ENCODE data around the gene WWOX.

WWOX gene

DNA sequence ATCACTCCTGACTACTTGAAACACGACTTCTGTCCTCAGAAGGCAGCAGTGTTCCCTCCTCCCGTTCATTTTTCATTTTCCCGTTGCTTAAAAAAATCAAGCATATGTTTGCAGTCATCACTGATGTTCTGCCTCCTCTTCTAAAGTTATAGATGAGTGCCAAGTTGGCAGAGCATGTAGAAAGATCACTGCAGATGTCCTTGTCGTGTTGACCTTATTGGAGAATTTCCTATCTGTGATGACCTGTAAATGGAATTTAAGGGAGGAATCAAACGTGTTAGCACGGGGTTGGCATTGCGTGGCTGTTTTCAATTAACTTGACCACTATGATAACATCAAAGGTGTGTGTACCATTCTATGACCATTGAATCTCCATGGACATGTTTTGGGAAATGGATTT is 396.7 kb downstream of the WWOX start:
- Histone ChIP-seq H3K4me2 (no peak overlapping the region), H4K20me1 (ENCODE audit: insufficient read depth) (no peaks in the 10 kb centered on the region), H3K4me3 (IDR thresholded peaks at IDR 0.05; ENCODE audit: insufficient read depth, low read depth, low read length) (no peak overlapping the region), H3K4me1 (ENCODE audit: low read depth, poor library complexity, severe bottlenecking) (no peaks in the 10 kb centered on the region), H3K9ac (no peak overlapping the region), H2AFZ (ENCODE audit: low read depth) (no peak overlapping the region), H3K36me3 (ENCODE audit: insufficient read depth) (no peaks in the 10 kb centered on the region), H3K27me3 (ENCODE audit: insufficient read depth, low read depth) (no peaks in the 10 kb centered on the region), H3K27ac (no peak overlapping the region), H3K79me2 (ENCODE audit: insufficient read depth, low read depth) (no peaks in the 10 kb centered on the region)
- TF ChIP-seq, protein P1, sequence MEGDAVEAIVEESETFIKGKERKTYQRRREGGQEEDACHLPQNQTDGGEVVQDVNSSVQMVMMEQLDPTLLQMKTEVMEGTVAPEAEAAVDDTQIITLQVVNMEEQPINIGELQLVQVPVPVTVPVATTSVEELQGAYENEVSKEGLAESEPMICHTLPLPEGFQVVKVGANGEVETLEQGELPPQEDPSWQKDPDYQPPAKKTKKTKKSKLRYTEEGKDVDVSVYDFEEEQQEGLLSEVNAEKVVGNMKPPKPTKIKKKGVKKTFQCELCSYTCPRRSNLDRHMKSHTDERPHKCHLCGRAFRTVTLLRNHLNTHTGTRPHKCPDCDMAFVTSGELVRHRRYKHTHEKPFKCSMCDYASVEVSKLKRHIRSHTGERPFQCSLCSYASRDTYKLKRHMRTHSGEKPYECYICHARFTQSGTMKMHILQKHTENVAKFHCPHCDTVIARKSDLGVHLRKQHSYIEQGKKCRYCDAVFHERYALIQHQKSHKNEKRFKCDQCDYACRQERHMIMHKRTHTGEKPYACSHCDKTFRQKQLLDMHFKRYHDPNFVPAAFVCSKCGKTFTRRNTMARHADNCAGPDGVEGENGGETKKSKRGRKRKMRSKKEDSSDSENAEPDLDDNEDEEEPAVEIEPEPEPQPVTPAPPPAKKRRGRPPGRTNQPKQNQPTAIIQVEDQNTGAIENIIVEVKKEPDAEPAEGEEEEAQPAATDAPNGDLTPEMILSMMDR (conservative IDR thresholded peaks at IDR 0.05; ENCODE audit: low read depth, low read length), result no peak

DNA sequence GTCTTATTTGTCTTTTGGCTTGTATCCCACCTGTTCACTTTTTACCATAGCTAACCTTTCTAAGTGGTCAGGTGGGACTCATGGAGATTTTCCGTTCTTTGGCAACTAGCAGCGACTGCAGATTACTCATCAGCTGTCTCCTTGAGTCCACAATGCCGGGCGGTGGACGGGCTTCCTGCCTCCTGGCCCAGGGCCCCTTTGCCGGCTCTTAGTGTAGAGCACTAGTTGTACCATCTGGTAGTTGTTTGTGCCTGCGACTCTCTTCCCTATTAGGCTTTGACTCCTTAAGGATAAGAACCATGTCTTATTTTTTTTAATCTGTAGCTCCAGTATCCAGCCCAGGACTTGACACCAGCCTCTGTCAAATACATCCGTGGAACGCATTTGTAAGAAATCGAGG is 399.9 kb downstream of the WWOX start:
- Histone ChIP-seq H3K36me3 (ENCODE audit: insufficient read depth) (no peaks in the 10 kb centered on the region), H3K27ac (no peak overlapping the region), H3K9ac (no peak overlapping the region), H3K79me2 (ENCODE audit: insufficient read depth, low read depth) (no peaks in the 10 kb centered on the region), H3K4me1 (ENCODE audit: low read depth, poor library complexity, severe bottlenecking) (no peaks in the 10 kb centered on the region), H3K4me2 (no peak overlapping the region), H3K4me3 (IDR thresholded peaks at IDR 0.05; ENCODE audit: insufficient read depth, low read depth, low read length) (no peak overlapping the region), H3K27me3 (ENCODE audit: insufficient read depth, low read depth) (no peaks in the 10 kb centered on the region), H2AFZ (ENCODE audit: low read depth) (no peak overlapping the region), H4K20me1 (ENCODE audit: insufficient read depth) (no peaks in the 10 kb centered on the region)
- TF ChIP-seq, protein P1 (conservative IDR thresholded peaks at IDR 0.05; ENCODE audit: low read depth, low read length), result no peak

DNA sequence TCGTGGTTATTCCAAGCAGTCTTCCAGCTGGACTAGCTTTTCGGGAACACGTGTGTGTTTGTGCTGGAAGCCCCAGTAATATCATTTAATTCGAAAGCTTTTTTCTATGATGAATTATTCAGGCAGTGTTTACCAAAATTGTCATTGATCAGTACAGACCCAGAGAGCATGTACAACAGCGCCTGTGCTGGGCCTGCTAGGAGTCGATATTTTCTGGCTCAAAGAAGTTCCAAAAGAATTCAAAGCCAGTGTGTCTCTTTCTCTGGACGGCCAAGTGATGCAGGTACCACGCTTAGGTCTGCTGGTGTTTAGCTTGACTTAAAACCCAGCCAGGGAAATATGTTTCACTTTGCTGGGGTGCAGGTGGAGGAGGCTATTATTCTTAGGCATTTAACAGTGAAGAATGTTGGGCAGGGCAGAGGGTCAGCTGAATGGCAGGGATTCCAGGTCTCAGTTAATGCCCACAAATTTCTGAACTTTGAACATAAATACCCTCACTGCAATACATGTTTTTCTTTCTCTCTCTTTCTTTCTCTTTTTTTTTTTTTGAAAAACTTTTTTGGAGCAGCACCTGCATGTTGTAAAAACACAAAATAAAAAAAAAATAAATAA is 401.3 kb downstream of the WWOX start:
- Histone ChIP-seq H3K4me1 (ENCODE audit: low read depth, poor library complexity, severe bottlenecking) (no peaks in the 10 kb centered on the region), H3K4me2 (no peak overlapping the region)
- TF ChIP-seq, protein P1 (conservative IDR thresholded peaks at IDR 0.05; ENCODE audit: low read depth, low read length), result no peak

DNA sequence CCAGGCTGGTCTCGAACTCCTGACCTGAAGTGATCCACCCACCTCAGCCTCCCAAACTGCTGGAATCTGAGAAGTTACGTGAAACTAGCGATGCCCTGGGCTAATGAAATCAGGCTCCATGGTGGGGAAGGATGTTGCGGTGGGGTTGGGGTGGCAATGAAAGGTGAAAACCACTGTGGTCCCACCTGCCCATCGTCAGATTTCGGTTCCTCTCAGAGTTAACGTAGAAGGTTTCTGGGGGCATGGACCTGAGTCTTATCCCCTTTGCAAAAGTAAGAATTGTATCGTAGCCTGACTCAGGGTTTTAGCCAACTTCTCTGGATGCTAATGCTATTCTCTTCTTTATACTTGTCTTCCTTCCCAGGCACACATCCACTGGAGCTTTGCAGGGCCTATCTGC is 402.3 kb downstream of the WWOX start:
- Histone ChIP-seq H4K20me1 (ENCODE audit: insufficient read depth) (no peaks in the 10 kb centered on the region), H3K27me3 (ENCODE audit: insufficient read depth, low read depth) (no peaks in the 10 kb centered on the region), H3K4me1 (ENCODE audit: low read depth, poor library complexity, severe bottlenecking) (no peaks in the 10 kb centered on the region), H3K4me3 (IDR thresholded peaks at IDR 0.05; ENCODE audit: insufficient read depth, low read depth, low read length) (no peak overlapping the region), H3K79me2 (ENCODE audit: insufficient read depth, low read depth) (no peaks in the 10 kb centered on the region), H2AFZ (ENCODE audit: low read depth) (no peak overlapping the region), H3K9ac (no peak overlapping the region), H3K36me3 (ENCODE audit: insufficient read depth) (no peaks in the 10 kb centered on the region), H3K27ac (no peak overlapping the region), H3K4me2 (no peak overlapping the region)
- TF ChIP-seq, protein P1 (conservative IDR thresholded peaks at IDR 0.05; ENCODE audit: low read depth, low read length), result no peak

More for the DNA sequence above, 401.3 kb downstream of the WWOX start:
- H3K79me2 ChIP-seq (ENCODE audit: insufficient read depth, low read depth), result no peaks in the 10 kb centered on the region
- H3K9ac ChIP-seq, result no peak overlapping the region
- H4K20me1 ChIP-seq (ENCODE audit: insufficient read depth), result no peaks in the 10 kb centered on the region
- H2AFZ ChIP-seq (ENCODE audit: low read depth), result no peak overlapping the region
- H3K36me3 ChIP-seq (ENCODE audit: insufficient read depth), result no peaks in the 10 kb centered on the region
- no peak overlapping the region for H3K27ac ChIP-seq
- H3K27me3 ChIP-seq (ENCODE audit: insufficient read depth, low read depth), result no peaks in the 10 kb centered on the region
- no peak overlapping the region for H3K4me3 ChIP-seq (IDR thresholded peaks at IDR 0.05; ENCODE audit: insufficient read depth, low read depth, low read length)

Data from KMS-11 (cell line).